ENCODE measurements around the gene STARD7. TPM values are rescaled to one million over a fixed set of nuclear protein-coding genes. Genes with fewer than 3 reads are reported as not detected.

Gene STARD7
- total RNA-seq, 1 donor from 2014 or later = 158 TPM

- H3K27ac Mint-ChIP-seq = no peak overlapping the region
- peaks cover 2% of the 10 kb centered on the region for H3K4me1 Mint-ChIP-seq
- H3K36me3 Mint-ChIP-seq (ENCODE audit: low read depth) = peaks cover 18% of the 10 kb centered on the region
- DNase-seq (no peak), ATAC-seq (ENCODE audit: low read depth) (no peak)
- CTCF ChIA-PET = interaction anchor here (0.8 to 3.3 kb wide), 4 partner anchors 41 to 167 kb away, joined by 3 to 10 read pairs (median 3); no protein-coding TSS in a partner anchor
- no peak for TF ChIP-seq CTCF (IDR thresholded peaks at IDR 0.05)
- H3K4me3 Mint-ChIP-seq = no peak overlapping the region
- POLR2A ChIA-PET = interaction anchor here (1.1 kb wide), 1 partner anchor 28 kb away, joined by 3 read pairs; no protein-coding TSS in a partner anchor
- no peaks in the 10 kb centered on the region for H3K27me3 Mint-ChIP-seq
- intact Hi-C loops (cut with micrococcal nuclease) = no loop called here
- H3K9me3 Mint-ChIP-seq = no peaks in the 10 kb centered on the region
Measured at GRCh38 chr2:96180002-96180401, 28.6 kb downstream of the STARD7 start.

- POLR2A ChIA-PET = interaction anchor here (14.8 kb wide), 1 partner anchor 33 kb away, joined by 534 read pairs; the partner anchor contains the start of genes ASTL and DUSP2
- Mint-ChIP-seq H3K27me3 (no peaks in the 10 kb centered on the region), H3K27ac (no peak overlapping the region), H3K9me3 (no peaks in the 10 kb centered on the region), H3K36me3 (ENCODE audit: low read depth) (no peaks in the 10 kb centered on the region), H3K4me1 (peaks cover 22% of the 10 kb centered on the region), H3K4me3 (no peak overlapping the region)
- DNase-seq (no peak), ATAC-seq (ENCODE audit: low read depth) (no peak)
- TF ChIP-seq CTCF (IDR thresholded peaks at IDR 0.05) = no peak
- CTCF ChIA-PET = interaction anchor here (1.3 to 7.0 kb wide), 5 partner anchors 36 to 153 kb away, joined by 3 to 511 read pairs (median 17); partner anchors contain the start of genes ADRA2B, ASTL and DUSP2
- intact Hi-C loops (cut with micrococcal nuclease) = loop anchor here (10.0 kb wide), 2 partner anchors 152 to 182 kb away; partner anchors contain the start of gene ANKRD36C
Measured at GRCh38 chr2:96176661-96177060, 32.0 kb downstream of the STARD7 start.

- CTCF ChIA-PET = interaction anchor here (1.2 to 7.0 kb wide), 9 partner anchors 25 to 153 kb away, joined by 3 to 511 read pairs (median 12); partner anchors contain the start of genes ADRA2B, ASTL, DUSP2 and STARD7
- H3K27me3 Mint-ChIP-seq = no peaks in the 10 kb centered on the region
- H3K9me3 Mint-ChIP-seq = no peaks in the 10 kb centered on the region
- peaks cover 22% of the 10 kb centered on the region for H3K4me1 Mint-ChIP-seq
- H3K4me3 Mint-ChIP-seq = no peak overlapping the region
- intact Hi-C loops (cut with micrococcal nuclease) = loop anchor here (10.0 kb wide), 2 partner anchors 151 to 181 kb away; partner anchors contain the start of gene ANKRD36C
- DNase-seq (no peak), ATAC-seq (ENCODE audit: low read depth) (no peak)
- TF ChIP-seq CTCF (IDR thresholded peaks at IDR 0.05) = no peak
- no peaks in the 10 kb centered on the region for H3K36me3 Mint-ChIP-seq (ENCODE audit: low read depth)
- no peak overlapping the region for H3K27ac Mint-ChIP-seq
- POLR2A ChIA-PET = interaction anchor here (2.0 to 14.8 kb wide), 4 partner anchors 32 to 91 kb away, joined by 7 to 534 read pairs (median 12); partner anchors contain the start of genes ASTL, DUSP2 and STARD7
Measured at GRCh38 chr2:96175951-96176350, 32.7 kb downstream of the STARD7 start.

- no peaks in the 10 kb centered on the region for H3K9me3 Mint-ChIP-seq
- DNase-seq = peak; percentile 76
- no peaks in the 10 kb centered on the region for H3K36me3 Mint-ChIP-seq (ENCODE audit: low read depth)
- intact Hi-C loops (cut with micrococcal nuclease) = loop anchor here (1.0 to 10.0 kb wide), 6 partner anchors 10 to 180 kb away; partner anchors contain the start of genes ANKRD36C and ASTL
- H3K27ac Mint-ChIP-seq = no peak overlapping the region
- peaks cover 20% of the 10 kb centered on the region for H3K4me1 Mint-ChIP-seq
- H3K27me3 Mint-ChIP-seq = no peaks in the 10 kb centered on the region
- ChIA-PET POLR2A (interaction anchor here (0.5 to 14.8 kb wide), 14 partner anchors 11 to 152 kb away, joined by 3 to 534 read pairs (median 6); partner anchors contain the start of genes ASTL, CIAO1, DUSP2 and STARD7), CTCF (interaction anchor here (0.6 to 7.0 kb wide), 42 partner anchors 10 to 379 kb away, joined by 3 to 511 read pairs (median 5); partner anchors contain the start of genes ADRA2B, ANKRD36C, ASTL and CIAO1)
- no peak overlapping the region for H3K4me3 Mint-ChIP-seq
- peak; percentile 75 for TF ChIP-seq CTCF (IDR thresholded peaks at IDR 0.05)
- ATAC-seq (ENCODE audit: low read depth) = peak; percentile 99
Measured at GRCh38 chr2:96174251-96175144, 34.1 kb downstream of the STARD7 start.

All from activated B cell treated with CpG ODN at 0.5 μM for 24 hours (primary cell).